ENCODE data around the gene RAB7B.

RAB7B gene

GRCh38 chr1:205961991-205962820, 41.0 kb downstream of the RAB7B start:
- Histone ChIP-seq H3F3A (ENCODE audit: insufficient read depth) (no peaks in the 10 kb centered on the region), H4K20me1 (ENCODE audit: low read depth, low read length) (no peaks in the 10 kb centered on the region), H3K4me2 (ENCODE audit: low read depth, low read length, poor library complexity, severe bottlenecking) (no peak overlapping the region), H3K27ac (ENCODE audit: low read depth, low read length) (no peak overlapping the region), H3K9me2 (replicated peaks; ENCODE audit: insufficient read depth, low read length) (no peaks in the 10 kb centered on the region), H3K4me3 (ENCODE audit: insufficient read depth, low read length, poor library complexity, severe bottlenecking) (no peak overlapping the region), H2AFZ (ENCODE audit: low read depth, low read length, severe bottlenecking) (no peak overlapping the region), H3K27me3 (ENCODE audit: low read length) (no peaks in the 10 kb centered on the region), H3K9ac (ENCODE audit: low read length) (no peak overlapping the region), H3K9me3 (ENCODE audit: insufficient read depth, low read length) (no peaks in the 10 kb centered on the region), H3K36me3 (ENCODE audit: low read length) (no peaks in the 10 kb centered on the region), H3K79me2 (ENCODE audit: insufficient read depth, low read length) (no peaks in the 10 kb centered on the region)
- no peak for TF ChIP-seq EZH2phosphoT487 (conservative IDR thresholded peaks at IDR 0.05; ENCODE audit: low read length)
- no peak for TF ChIP-seq CTCF (IDR thresholded peaks at IDR 0.05; ENCODE audit: insufficient read depth, low read length, poor library complexity, severe bottlenecking)

GRCh38 chr1:205961405-205961804, 41.8 kb downstream of the RAB7B start:
- H3K36me3 ChIP-seq (ENCODE audit: low read length), result no peaks in the 10 kb centered on the region
- H3F3A ChIP-seq (ENCODE audit: insufficient read depth), result no peaks in the 10 kb centered on the region
- no peak overlapping the region for H2AFZ ChIP-seq (ENCODE audit: low read depth, low read length, severe bottlenecking)
- H3K9me2 ChIP-seq (replicated peaks; ENCODE audit: insufficient read depth, low read length), result no peaks in the 10 kb centered on the region
- no peak overlapping the region for H3K4me3 ChIP-seq (ENCODE audit: insufficient read depth, low read length, poor library complexity, severe bottlenecking)
- H4K20me1 ChIP-seq (ENCODE audit: low read depth, low read length), result no peaks in the 10 kb centered on the region
- H3K9ac ChIP-seq (ENCODE audit: low read length), result no peak overlapping the region
- no peaks in the 10 kb centered on the region for H3K27me3 ChIP-seq (ENCODE audit: low read length)
- TF ChIP-seq EZH2phosphoT487 (conservative IDR thresholded peaks at IDR 0.05; ENCODE audit: low read length) (no peak), CTCF (IDR thresholded peaks at IDR 0.05; ENCODE audit: insufficient read depth, low read length, poor library complexity, severe bottlenecking) (no peak)
- no peaks in the 10 kb centered on the region for H3K79me2 ChIP-seq (ENCODE audit: insufficient read depth, low read length)
- no peaks in the 10 kb centered on the region for H3K9me3 ChIP-seq (ENCODE audit: insufficient read depth, low read length)
- H3K27ac ChIP-seq (ENCODE audit: low read depth, low read length), result no peak overlapping the region
- no peak overlapping the region for H3K4me2 ChIP-seq (ENCODE audit: low read depth, low read length, poor library complexity, severe bottlenecking)

- Histone ChIP-seq H3K4me3 (ENCODE audit: insufficient read depth, low read length, poor library complexity, severe bottlenecking) (no peak overlapping the region), H3K9ac (ENCODE audit: low read length) (no peak overlapping the region), H3K9me2 (replicated peaks; ENCODE audit: insufficient read depth, low read length) (no peaks in the 10 kb centered on the region), H3K79me2 (ENCODE audit: insufficient read depth, low read length) (no peaks in the 10 kb centered on the region), H3K9me3 (ENCODE audit: insufficient read depth, low read length) (no peaks in the 10 kb centered on the region), H3K27me3 (ENCODE audit: low read length) (no peaks in the 10 kb centered on the region), H4K20me1 (ENCODE audit: low read depth, low read length) (no peaks in the 10 kb centered on the region), H3K36me3 (ENCODE audit: low read length) (no peaks in the 10 kb centered on the region), H3K27ac (ENCODE audit: low read depth, low read length) (no peak overlapping the region), H3K4me2 (ENCODE audit: low read depth, low read length, poor library complexity, severe bottlenecking) (no peak overlapping the region), H3F3A (ENCODE audit: insufficient read depth) (no peaks in the 10 kb centered on the region), H2AFZ (ENCODE audit: low read depth, low read length, severe bottlenecking) (no peak overlapping the region)
- TF ChIP-seq CTCF (IDR thresholded peaks at IDR 0.05; ENCODE audit: insufficient read depth, low read length, poor library complexity, severe bottlenecking), result no peak
- no peak for TF ChIP-seq EZH2phosphoT487 (conservative IDR thresholded peaks at IDR 0.05; ENCODE audit: low read length)
Observed at GRCh38 chr1:205959789-205960188, 43.4 kb downstream of the RAB7B start.
